ENCODE results near the gene SPECC1L. TPM values are rescaled to one million over a fixed set of nuclear protein-coding genes. Genes with fewer than 3 reads are reported as not detected.
"Not testable (repeated sequence)": the region's sequence is repeated elsewhere in the genome, so short reads cannot be mapped to it uniquely, and the experiment has no call there.

Gene SPECC1L
- total and polyA plus RNA-seq, 7 donors, result 17.4 to 52.6 (median 28.8) TPM

DNA sequence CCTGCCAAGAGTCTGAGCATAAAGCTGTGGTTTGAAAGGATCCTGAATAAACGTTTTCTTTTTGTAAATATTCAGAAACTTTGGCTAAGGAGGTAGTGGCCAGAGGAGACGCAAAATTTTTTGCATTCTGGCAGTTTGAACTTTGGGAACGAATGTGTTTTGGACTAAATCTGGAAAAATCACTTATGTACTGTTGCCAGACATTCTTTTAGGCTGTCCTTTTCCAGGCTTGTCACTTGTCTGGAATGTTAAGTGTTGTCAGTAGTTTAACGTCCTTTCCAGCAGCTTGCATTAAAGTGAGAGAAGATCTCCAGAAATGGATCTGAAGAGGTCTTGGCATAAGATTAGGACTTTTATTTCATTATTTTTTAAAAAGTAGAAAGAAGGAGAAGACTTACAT lies 18.5 kb downstream of the SPECC1L start:
- intact Hi-C loops (cut with DNase I), result no loop called here
- no peaks in the 10 kb centered on the region for H3K36me3 ChIP-seq
- no peak for DNase-seq
- H3K27ac ChIP-seq, result peak overlapping the region; percentile 65 to 86 (median 78)
- peak; percentile 11 to 66 (median 54) for TF ChIP-seq POLR2AphosphoS5 (IDR thresholded peaks at IDR 0.05)
- TF ChIP-seq POLR2A (IDR thresholded peaks at IDR 0.05), result no peak
- peak overlapping the region in 1 of 4 donors; percentile 0 for H3K4me3 ChIP-seq
- H3K9me3 ChIP-seq, result no peaks in the 10 kb centered on the region
- H3K4me1 ChIP-seq, result peaks cover 0 to 82% (median 68%) of the 10 kb centered on the region in 4 donors
- H3K27me3 ChIP-seq, result no peaks in the 10 kb centered on the region
- WGBS, 2 donors, result 65 to 72% methylated on average over 4 of the region's 4 CpGs

DNA sequence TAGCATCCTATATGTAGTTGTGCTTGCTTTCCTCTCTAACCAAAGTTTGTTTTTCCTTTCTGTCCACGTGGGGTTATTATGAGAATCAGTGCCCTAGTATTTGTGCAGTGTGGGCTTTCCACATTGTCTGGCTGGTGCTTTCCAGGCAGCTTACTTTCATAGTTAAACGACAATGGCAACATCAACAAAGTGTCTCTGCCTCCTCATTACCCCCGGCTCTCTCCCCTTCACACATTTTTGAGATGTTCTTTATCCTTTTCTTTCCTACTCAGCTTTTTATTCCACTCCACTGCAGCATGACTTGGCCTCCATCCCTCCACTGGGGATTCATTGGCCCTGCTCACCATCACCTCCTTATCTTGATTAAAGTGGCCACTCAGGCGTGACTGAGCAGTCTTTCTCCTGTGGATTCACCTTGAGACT lies 19.1 kb downstream of the SPECC1L start:
- TF ChIP-seq POLR2AphosphoS5 (IDR thresholded peaks at IDR 0.05) (no peak), POLR2A (IDR thresholded peaks at IDR 0.05) (no peak), CTCF (IDR thresholded peaks at IDR 0.05) (no peak), EP300 (IDR thresholded peaks at IDR 0.05) (no peak)
- H3K27ac ChIP-seq, result peak overlapping the region; percentile 65 to 86 (median 78)
- H3K36me3 ChIP-seq, result no peaks in the 10 kb centered on the region
- peaks cover 0 to 85% (median 64%) of the 10 kb centered on the region in 4 donors for H3K4me1 ChIP-seq
- peak; percentile 65 for DNase-seq
- 55 to 58% methylated on average over 4 of the region's 4 CpGs for WGBS, 2 donors
- intact Hi-C loops (cut with DNase I), result no loop called here
- H3K9me3 ChIP-seq, result no peaks in the 10 kb centered on the region
- H3K27me3 ChIP-seq, result no peaks in the 10 kb centered on the region
- peak overlapping the region in 1 of 4 donors; percentile 0 for H3K4me3 ChIP-seq

- peaks cover 0 to 80% (median 57%) of the 10 kb centered on the region in 4 donors for H3K4me1 ChIP-seq
- intact Hi-C loops (cut with DNase I), result no loop called here
- TF ChIP-seq POLR2AphosphoS5 (IDR thresholded peaks at IDR 0.05) (no peak), CTCF (IDR thresholded peaks at IDR 0.05) (no peak), EP300 (IDR thresholded peaks at IDR 0.05) (no peak), POLR2A (IDR thresholded peaks at IDR 0.05) (no peak)
- no peaks in the 10 kb centered on the region for H3K27me3 ChIP-seq
- no peak overlapping the region for H3K4me3 ChIP-seq
- peak overlapping the region; percentile 65 to 86 (median 78) for H3K27ac ChIP-seq
- no peak for DNase-seq
- no peaks in the 10 kb centered on the region for H3K9me3 ChIP-seq
- no peaks in the 10 kb centered on the region for H3K36me3 ChIP-seq
Observed at GRCh38 chr22:24290459-24290858, 19.8 kb downstream of the SPECC1L start.

GRCh38 chr22:24291515-24292201 lies 21.0 kb downstream of the SPECC1L start:
- no peak for TF ChIP-seq EP300 (IDR thresholded peaks at IDR 0.05)
- no peak for TF ChIP-seq POLR2AphosphoS5 (IDR thresholded peaks at IDR 0.05)
- TF ChIP-seq CTCF (IDR thresholded peaks at IDR 0.05), result no peak
- no peak for TF ChIP-seq POLR2A (IDR thresholded peaks at IDR 0.05)
- H3K27me3 ChIP-seq, result no peaks in the 10 kb centered on the region
- no peaks in the 10 kb centered on the region for H3K36me3 ChIP-seq
- intact Hi-C loops (cut with DNase I), result no loop called here
- WGBS, 2 donors, result 70 to 79% methylated on average over 3 of the region's 3 CpGs
- no peaks in the 10 kb centered on the region for H3K9me3 ChIP-seq
- peaks cover 0 to 75% (median 47%) of the 10 kb centered on the region in 4 donors for H3K4me1 ChIP-seq
- H3K27ac ChIP-seq, result peak overlapping the region; percentile 65 to 86 (median 78)
- DNase-seq, result no peak
- H3K4me3 ChIP-seq, result no peak overlapping the region

DNA sequence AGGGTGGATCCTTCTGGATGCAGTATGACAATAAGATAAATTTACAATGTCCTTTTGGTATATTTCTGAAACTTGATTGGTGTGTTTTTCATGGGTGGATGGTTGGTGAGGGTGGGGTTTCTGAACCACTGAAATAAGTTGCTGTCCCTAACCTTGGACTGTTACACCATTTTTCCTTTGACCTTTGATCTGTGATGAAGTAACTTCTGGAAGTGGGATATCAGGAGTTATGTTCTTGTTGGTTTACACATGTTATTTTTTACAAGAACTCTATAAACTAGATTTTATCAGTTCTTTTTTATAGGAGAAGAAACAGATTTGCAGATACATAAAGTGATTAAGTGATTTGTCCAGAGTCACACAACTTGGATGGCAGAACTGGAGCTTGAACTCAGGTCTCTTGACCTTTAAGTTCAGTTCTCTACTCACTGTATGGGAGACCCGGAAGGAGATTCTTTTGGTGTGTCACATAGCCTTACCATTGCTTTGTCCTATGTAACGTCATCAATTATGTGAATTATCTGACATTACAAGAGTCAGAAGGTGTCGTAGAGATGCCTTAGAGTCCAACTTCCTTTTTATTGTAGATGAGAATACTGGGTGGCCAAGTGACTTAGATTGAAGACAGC lies 21.7 kb downstream of the SPECC1L start:
- intact Hi-C loops (cut with DNase I), result not testable (repeated sequence)
- H3K27ac ChIP-seq, result peak overlapping the region; percentile 65 to 86 (median 78)

DNA sequence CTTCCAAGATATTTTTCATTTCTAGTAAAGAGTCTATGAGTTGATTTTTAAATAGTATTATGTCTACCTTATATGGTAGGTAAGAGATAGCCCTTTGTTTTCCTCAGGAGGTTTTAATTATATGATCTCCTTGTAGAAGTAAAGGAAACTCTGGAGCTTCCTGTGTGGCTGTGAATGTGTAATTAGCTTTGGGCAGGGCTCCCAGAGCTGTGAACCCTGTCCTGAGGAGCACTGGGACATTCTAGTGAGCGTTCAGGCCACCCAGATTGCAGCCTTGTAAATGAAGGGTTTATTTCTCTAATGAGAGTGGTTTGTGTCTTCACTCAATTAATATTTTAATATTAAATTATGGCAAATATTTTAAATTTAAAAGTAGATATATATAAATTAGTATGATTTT lies 24.3 kb downstream of the SPECC1L start:
- H3K27me3 ChIP-seq; H3K4me3 ChIP-seq; DNase-seq; H3K36me3 ChIP-seq; intact Hi-C loops (cut with DNase I); H3K9me3 ChIP-seq; H3K27ac ChIP-seq: not testable (repeated sequence)
- 0 to 56% methylated on average over 1 of the region's 1 CpG for WGBS, 2 donors
- peaks cover 0 to 55% (median 33%) of the 10 kb centered on the region in 4 donors for H3K4me1 ChIP-seq

More for the DNA sequence above, 21.7 kb downstream of the SPECC1L start:
- not testable (repeated sequence) for H3K36me3 ChIP-seq, H3K4me3 ChIP-seq, H3K9me3 ChIP-seq, H3K27me3 ChIP-seq, DNase-seq
- WGBS, 2 donors, result 66 to 86% methylated on average over 3 of the region's 3 CpGs
- H3K4me1 ChIP-seq, result peaks cover 0 to 73% (median 42%) of the 10 kb centered on the region in 4 donors

- H3K27ac ChIP-seq, result not testable (repeated sequence)
Observed at GRCh38 chr22:24298497-24299155, 28.0 kb downstream of the SPECC1L start.

DNA sequence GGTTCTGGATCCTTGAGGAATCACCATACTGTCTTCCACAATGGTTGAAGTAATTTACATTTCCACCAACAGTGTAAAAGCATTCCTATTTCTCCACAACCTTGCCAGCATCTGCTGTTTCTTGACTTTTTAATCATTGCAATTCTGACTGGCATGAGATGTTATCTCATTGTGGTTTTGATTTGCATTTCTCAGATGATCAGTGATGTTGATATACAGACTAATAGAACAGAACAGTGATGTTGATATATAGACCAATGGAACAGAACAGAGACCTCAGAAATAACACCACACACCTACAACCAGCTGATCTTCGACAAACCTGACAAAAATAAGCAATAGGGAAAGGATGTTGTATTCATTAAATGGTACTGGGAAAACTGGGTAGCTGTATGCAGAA lies 29.9 kb downstream of the SPECC1L start:
- H3K27ac ChIP-seq; H3K27me3 ChIP-seq; H3K36me3 ChIP-seq; intact Hi-C loops (cut with DNase I); DNase-seq; H3K4me3 ChIP-seq; H3K9me3 ChIP-seq: not testable (repeated sequence)
- H3K4me1 ChIP-seq, result peaks cover 0 to 64% (median 55%) of the 10 kb centered on the region in 4 donors
- 81 to 94% methylated on average over 1 of the region's 1 CpG for WGBS, 2 donors

More at GRCh38 chr22:24298497-24299155, 28.0 kb downstream of the SPECC1L start:
- H3K9me3 ChIP-seq; intact Hi-C loops (cut with DNase I); H3K4me3 ChIP-seq; H3K36me3 ChIP-seq; DNase-seq; H3K27me3 ChIP-seq: not testable (repeated sequence)
- peaks cover 0 to 52% (median 37%) of the 10 kb centered on the region in 4 donors for H3K4me1 ChIP-seq
- WGBS, 2 donors, result 61 to 76% methylated on average over 4 of the region's 4 CpGs
